ENCODE measurements around the gene ADAMTS2.

- TF ChIP-seq, protein P1, sequence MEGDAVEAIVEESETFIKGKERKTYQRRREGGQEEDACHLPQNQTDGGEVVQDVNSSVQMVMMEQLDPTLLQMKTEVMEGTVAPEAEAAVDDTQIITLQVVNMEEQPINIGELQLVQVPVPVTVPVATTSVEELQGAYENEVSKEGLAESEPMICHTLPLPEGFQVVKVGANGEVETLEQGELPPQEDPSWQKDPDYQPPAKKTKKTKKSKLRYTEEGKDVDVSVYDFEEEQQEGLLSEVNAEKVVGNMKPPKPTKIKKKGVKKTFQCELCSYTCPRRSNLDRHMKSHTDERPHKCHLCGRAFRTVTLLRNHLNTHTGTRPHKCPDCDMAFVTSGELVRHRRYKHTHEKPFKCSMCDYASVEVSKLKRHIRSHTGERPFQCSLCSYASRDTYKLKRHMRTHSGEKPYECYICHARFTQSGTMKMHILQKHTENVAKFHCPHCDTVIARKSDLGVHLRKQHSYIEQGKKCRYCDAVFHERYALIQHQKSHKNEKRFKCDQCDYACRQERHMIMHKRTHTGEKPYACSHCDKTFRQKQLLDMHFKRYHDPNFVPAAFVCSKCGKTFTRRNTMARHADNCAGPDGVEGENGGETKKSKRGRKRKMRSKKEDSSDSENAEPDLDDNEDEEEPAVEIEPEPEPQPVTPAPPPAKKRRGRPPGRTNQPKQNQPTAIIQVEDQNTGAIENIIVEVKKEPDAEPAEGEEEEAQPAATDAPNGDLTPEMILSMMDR (IDR thresholded peaks at IDR 0.05 in 2 of 3, conservative IDR thresholded peaks at IDR 0.05 in 1 of 3; ENCODE audit: borderline replicate concordance in 1 of 3, insufficient read depth in 1 of 3, low read depth in 2 of 3, low read length in 2 of 3): no peak
- no peak for TF ChIP-seq POLR2A (IDR thresholded peaks at IDR 0.05; ENCODE audit: borderline replicate concordance, extremely low read depth, insufficient read depth, insufficient read length)
- no peak; the same call in 1 of the 2 replicates for TF ChIP-seq POLR2AphosphoS5 (IDR thresholded peaks at IDR 0.05; ENCODE audit: low read depth, low read length)
- TF ChIP-seq FOSL1 (IDR thresholded peaks at IDR 0.05; ENCODE audit: low read depth): peak; percentile 87
- TF ChIP-seq, protein P2, sequence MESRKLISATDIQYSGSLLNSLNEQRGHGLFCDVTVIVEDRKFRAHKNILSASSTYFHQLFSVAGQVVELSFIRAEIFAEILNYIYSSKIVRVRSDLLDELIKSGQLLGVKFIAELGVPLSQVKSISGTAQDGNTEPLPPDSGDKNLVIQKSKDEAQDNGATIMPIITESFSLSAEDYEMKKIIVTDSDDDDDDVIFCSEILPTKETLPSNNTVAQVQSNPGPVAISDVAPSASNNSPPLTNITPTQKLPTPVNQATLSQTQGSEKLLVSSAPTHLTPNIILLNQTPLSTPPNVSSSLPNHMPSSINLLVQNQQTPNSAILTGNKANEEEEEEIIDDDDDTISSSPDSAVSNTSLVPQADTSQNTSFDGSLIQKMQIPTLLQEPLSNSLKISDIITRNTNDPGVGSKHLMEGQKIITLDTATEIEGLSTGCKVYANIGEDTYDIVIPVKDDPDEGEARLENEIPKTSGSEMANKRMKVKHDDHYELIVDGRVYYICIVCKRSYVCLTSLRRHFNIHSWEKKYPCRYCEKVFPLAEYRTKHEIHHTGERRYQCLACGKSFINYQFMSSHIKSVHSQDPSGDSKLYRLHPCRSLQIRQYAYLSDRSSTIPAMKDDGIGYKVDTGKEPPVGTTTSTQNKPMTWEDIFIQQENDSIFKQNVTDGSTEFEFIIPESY (IDR thresholded peaks at IDR 0.05; ENCODE audit: extremely low read depth, insufficient replicate concordance, low read length): no peak
- TF ChIP-seq EGR1 (IDR thresholded peaks at IDR 0.05; ENCODE audit: low read depth): no peak
- TF ChIP-seq EZH2 (IDR thresholded peaks at IDR 0.05): no peak
- TF ChIP-seq REST (IDR thresholded peaks at IDR 0.05; ENCODE audit: low read depth): no peak
- peak; percentile 8 for TF ChIP-seq YY1 (IDR thresholded peaks at IDR 0.05; ENCODE audit: extremely low read depth, insufficient replicate concordance, low read depth, low read length)
- peak; percentile 33; the same call in 1 of the 2 replicates for TF ChIP-seq SIN3A (IDR thresholded peaks at IDR 0.05; ENCODE audit: low read depth)
- TF ChIP-seq CEBPB (IDR thresholded peaks at IDR 0.05; ENCODE audit: low read depth): peak; percentile 69; the same call in 1 of the 2 replicates
- TF ChIP-seq EZH2phosphoT487 (IDR thresholded peaks at IDR 0.05; ENCODE audit: borderline replicate concordance): no peak
Measured at GRCh38 chr5:179393078-179393477, 47.8 kb upstream of the ADAMTS2 start.

Measured in HCT116 (cell line).